Measurements from ENCODE around the gene CBFA2T2. TPM values are rescaled to one million over a fixed set of nuclear protein-coding genes. Genes with fewer than 3 reads are reported as not detected.

CBFA2T2 gene
- total RNA-seq = 2.4 and 3.2 TPM in 2 replicates

GRCh38 chr20:33490023-33490933, at the start of gene CBFA2T2:
Gene CBFA2T2 (plus strand): TSS chr20:33490096. CDS start chr20:33490268, 172 bp downstream.

GRCh38 chr20:33443512-33444239, 46.2 kb upstream of the CBFA2T2 start, which contains the start of gene SNTA1:
Gene SNTA1 (minus strand): TSS chr20:33443763. CDS start chr20:33443620, 143 bp downstream.

GRCh38 chr20:33662172-33662571, 172.3 kb downstream of the CBFA2T2 start, which contains the start of gene C20orf144:
Gene C20orf144 (plus strand): TSS chr20:33662327. CDS start chr20:33662346, 19 bp downstream.

GRCh38 chr20:33666293-33667244, 176.7 kb downstream of the CBFA2T2 start, which contains the start of gene ACTL10:
Gene ACTL10 (plus strand): TSS chr20:33666943. CDS start chr20:33667498, 555 bp downstream.

GRCh38 chr20:33674294-33675135, 184.6 kb downstream of the CBFA2T2 start, which contains the start of gene NECAB3:
Gene NECAB3 (minus strand): TSS chr20:33674428. CDS start chr20:33674352, 76 bp downstream.

GRCh38 chr20:33686100-33686983, 196.4 kb downstream of the CBFA2T2 start, which contains the start of gene E2F1:
Gene E2F1 (minus strand): TSS chr20:33686385. CDS start chr20:33686264, 121 bp downstream.

Other genes starting within 250 kb of the CBFA2T2 start
- gene BPIFB1, start 206.9 kb upstream of the CBFA2T2 start, total RNA-seq = not detected in 2 replicates
- gene CDK5RAP1, start 88.6 kb upstream of the CBFA2T2 start, total RNA-seq = 24.7 and 27.4 TPM in 2 replicates
- gene SNTA1, start 46.3 kb upstream of the CBFA2T2 start, total RNA-seq = 4.4 and 6.2 TPM in 2 replicates
- 0.09 TPM in 2 replicates for gene C20orf144, start 172.2 kb downstream of the CBFA2T2 start, total RNA-seq
- gene ACTL10, start 176.8 kb downstream of the CBFA2T2 start, total RNA-seq = 1.6 and 3.1 TPM in 2 replicates
- 12.5 and 19.0 TPM in 2 replicates for gene NECAB3, start 184.3 kb downstream of the CBFA2T2 start, total RNA-seq
- gene E2F1, start 196.3 kb downstream of the CBFA2T2 start, total RNA-seq = 5.1 and 9.8 TPM in 2 replicates
- 3.8 and 4.5 TPM in 2 replicates for gene PXMP4, start 230.2 kb downstream of the CBFA2T2 start, total RNA-seq
- 1.1 and 1.4 TPM in 2 replicates for gene ZNF341, start 241.9 kb downstream of the CBFA2T2 start, total RNA-seq